Measurements from ENCODE around the gene CABP1. TPM values are rescaled to one million over a fixed set of nuclear protein-coding genes. Genes with fewer than 3 reads are reported as not detected.

Gene CABP1
- total RNA-seq, 1 donor from 2014 or later = 0.52 TPM

Other genes with a start within 250 kb of the CABP1 start
- gene COX6A1, start 202.5 kb upstream of the CABP1 start, total RNA-seq = 231 TPM
- 18.8 TPM for gene TRIAP1, start 194.2 kb upstream of the CABP1 start, total RNA-seq
- gene GATC, start 194.2 kb upstream of the CABP1 start, total RNA-seq = 9.9 TPM
- gene SRSF9, start 170.9 kb upstream of the CABP1 start, total RNA-seq = 79.9 TPM
- 162 TPM for gene DYNLL1, start 144.5 kb upstream of the CABP1 start, total RNA-seq
- gene COQ5, start 111.5 kb upstream of the CABP1 start, total RNA-seq = 29.7 TPM
- gene RNF10, start 106.3 kb upstream of the CABP1 start, total RNA-seq = 118 TPM
- 29.2 TPM for gene POP5, start 59.2 kb upstream of the CABP1 start, total RNA-seq
- gene MLEC, start 46.5 kb downstream of the CABP1 start, total RNA-seq = 50.6 TPM
- gene UNC119B, start 69.8 kb downstream of the CABP1 start, total RNA-seq = 7.3 TPM
- gene ACADS, start 85.2 kb downstream of the CABP1 start, total RNA-seq = 14.1 TPM

Data from skeletal muscle tissue (tissue), 1 donor.